Ovary (tissue), 3 donors: ENCODE measurements around the gene ZNF518B.

Experiments used
- EP300 ChIP-seq: sonication (generic); formaldehyde crosslinking; IDR thresholded peaks from one replicate; pipeline ENCODE4 v1.6.1; 2017; ENCODE audit warnings: antibody characterized with exemption
- POLR2A ChIP-seq: fragments of 450-650 bp; IDR thresholded peaks from one replicate; pipeline ENCODE4 v1.6.1; 2017; ENCODE audit warnings: antibody characterized with exemption, mild to moderate bottlenecking, moderate library complexity
- TF ChIP-seq, protein P1 (sequence below), 3 donors: fragments of 450-650 bp in 2 of 3; fragments of 200-600 bp in 1 of 3; IDR thresholded peaks; one replicate each; pipeline versions ENCODE4 v1.5.1 to v1.8.0; 2016 to 2022; ENCODE audit warnings: antibody characterized with exemption in 3 of 3, mild to moderate bottlenecking in 1 of 3
- donor health status: DM: no; HTN: no; CAD: no.

GRCh38 chr4:10416441-10416840 lies 40.8 kb downstream of the ZNF518B start:
- TF ChIP-seq, protein P1, sequence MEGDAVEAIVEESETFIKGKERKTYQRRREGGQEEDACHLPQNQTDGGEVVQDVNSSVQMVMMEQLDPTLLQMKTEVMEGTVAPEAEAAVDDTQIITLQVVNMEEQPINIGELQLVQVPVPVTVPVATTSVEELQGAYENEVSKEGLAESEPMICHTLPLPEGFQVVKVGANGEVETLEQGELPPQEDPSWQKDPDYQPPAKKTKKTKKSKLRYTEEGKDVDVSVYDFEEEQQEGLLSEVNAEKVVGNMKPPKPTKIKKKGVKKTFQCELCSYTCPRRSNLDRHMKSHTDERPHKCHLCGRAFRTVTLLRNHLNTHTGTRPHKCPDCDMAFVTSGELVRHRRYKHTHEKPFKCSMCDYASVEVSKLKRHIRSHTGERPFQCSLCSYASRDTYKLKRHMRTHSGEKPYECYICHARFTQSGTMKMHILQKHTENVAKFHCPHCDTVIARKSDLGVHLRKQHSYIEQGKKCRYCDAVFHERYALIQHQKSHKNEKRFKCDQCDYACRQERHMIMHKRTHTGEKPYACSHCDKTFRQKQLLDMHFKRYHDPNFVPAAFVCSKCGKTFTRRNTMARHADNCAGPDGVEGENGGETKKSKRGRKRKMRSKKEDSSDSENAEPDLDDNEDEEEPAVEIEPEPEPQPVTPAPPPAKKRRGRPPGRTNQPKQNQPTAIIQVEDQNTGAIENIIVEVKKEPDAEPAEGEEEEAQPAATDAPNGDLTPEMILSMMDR (IDR thresholded peaks at IDR 0.05): no peak
- TF ChIP-seq EP300: no peak
- no peak for TF ChIP-seq POLR2A
